Pancreas (tissue), 10 donors: ENCODE data around the gene OR10H3. TPM values are rescaled to one million over a fixed set of nuclear protein-coding genes. Genes with fewer than 3 reads are reported as not detected.
A peak's percentile ranks its signal among the peaks of the same experiment; 100 is the strongest.

Source experiments
- ATAC-seq, 4 donors: fragments of 200-7000 bp; cut with Tn5 transposase; one replicate each; pipeline versions ENCODE4 v1.8.0 to v1.9.1; 2020; ENCODE audit warnings: mild to moderate bottlenecking in 4 of 4, moderate library complexity in 4 of 4
- DNase-seq, 6 donors: peaks; one replicate each; pipeline ENCODE4 v3.0.0-alpha.2; 2020
- FAIRE-seq: peaks from 2 replicates; lab custom pipeline; 2012; peaks lifted over from hg19 to GRCh38; lab: Jason Lieb, UNC
- H3K27ac ChIP-seq, 4 donors: fragments of 200-600 bp; sonication (generic); 1 replicate in 3 of 4; 2 replicates in 1 of 4; pipeline versions ENCODE4 v1.5.0 to v1.8.0; 2020
- H3K27me3 ChIP-seq, 4 donors: fragments of 200-600 bp; one replicate each; pipeline ENCODE4 v1.8.0; 2021
- H3K36me3 ChIP-seq, 3 donors: fragments of 200-600 bp; sonication (generic) in 1 of 3; one replicate each; pipeline versions ENCODE4 v1.5.0 to v1.8.0; 2020 to 2021
- H3K4me1 ChIP-seq, 3 donors: fragments of 200-600 bp; one replicate each; pipeline ENCODE4 v1.8.0; 2021
- H3K4me3 ChIP-seq, 4 donors: fragments of 200-600 bp; sonication (generic) in 2 of 4; one replicate each; pipeline versions ENCODE4 v1.5.0 to v1.8.0; 2020 to 2021
- H3K9me3 ChIP-seq, 4 donors: fragments of 200-600 bp; one replicate each; pipeline ENCODE4 v1.8.0; 2021
- CTCF ChIP-seq, 4 donors: fragments of 200-600 bp; sonication (generic) in 3 of 4; IDR thresholded peaks; one replicate each; pipeline versions ENCODE4 v1.5.0 to v1.8.0; 2021; ENCODE audit warnings: antibody characterized with exemption in 4 of 4
- WGBS, 2 donors: extraction: QIAGEN DNeasy Blood & Tissue Kit; methylation state at CpG; one replicate each; pipeline ENCODE4 v1.1.7; 2013; 5-methylcytosine and 5-hydroxymethylcytosine counted together
- intact Hi-C, 3 donors: fragments of 100-400 bp; cut with DNase I; formaldehyde crosslinking; loops; one replicate each; pipeline versions ENCODE4 v1.11.1 to v1.14.2; 2022
- polyA plus RNA-seq, 2 donors: library from polyadenylated mRNA; stranded (reverse); fragments of 200-250 nt; gene quantifications; one replicate each; pipeline ENCODE4 v1.2.3, GENCODE V29; 2013
- total RNA-seq, 6 donors: library from RNA; stranded (reverse); fragmentation: NEBNext Ultra II Directional in 4 of 6; extraction: Animal tissue kit (Norgen Biotek cat#: 25700) in 4 of 6; gene quantifications; one replicate each; pipeline versions ENCODE4 v1.2.1 to v1.2.4, GENCODE V29; 2021 to 2023
- donor health status: healthy with polysubstance abuse.
- donor health status: DM: no; HTN: no; CAD: no; lungs with moderate emphysema.
- donor health status: DM: no; HTN: no; CAD: no.
- donor health status: control.
- donor health status: control.
- donor health status: Bipolar disorder and iron deficiency.
- donor health status: DM: yes; HTN: yes; CAD: no.
- donor health status: DM: no; HTN: no; CAD: no.
- donor health status: DM: no; HTN: no; CAD: no.
- donor health status: DM: yes; HTN: yes; CAD: no.

OR10H3 gene
- total RNA-seq (not detected), polyA plus RNA-seq (not detected)

GRCh38 chr19:15737722-15738121, at the start of gene OR10H3:
OR10H3 (plus strand) TSS chr19:15737985; CDS start chr19:15741393, 3,408 bp downstream.
- no peaks in the 10 kb centered on the region for H3K36me3 ChIP-seq
- TF ChIP-seq CTCF (IDR thresholded peaks at IDR 0.05): no peak
- intact Hi-C loops: no loop called here
- H3K9me3 ChIP-seq: no peaks in the 10 kb centered on the region
- no peak within 1 kb of the TSS for H3K4me3 ChIP-seq
- 60 to 61% methylated on average over 4 of the region's 4 CpGs for WGBS, 2 donors
- no peak for FAIRE-seq
- no peak for ATAC-seq
- no peaks in the 10 kb centered on the region for H3K4me1 ChIP-seq
- no peak for DNase-seq
- no peaks in the 10 kb centered on the region for H3K27me3 ChIP-seq
- no peak within 1 kb of the TSS for H3K27ac ChIP-seq

GRCh38 chr19:15696654-15697194, 41.1 kb upstream of the OR10H3 start:
- H3K4me1 ChIP-seq: no peaks in the 10 kb centered on the region
- FAIRE-seq: no peak
- 53 to 61% methylated on average over 19 of the region's 19 CpGs for WGBS, 2 donors
- no peak for ATAC-seq
- no peaks in the 10 kb centered on the region for H3K9me3 ChIP-seq
- no peak overlapping the region for H3K4me3 ChIP-seq
- no peaks in the 10 kb centered on the region for H3K27me3 ChIP-seq
- H3K36me3 ChIP-seq: no peaks in the 10 kb centered on the region
- TF ChIP-seq CTCF (IDR thresholded peaks at IDR 0.05): no peak
- no peak for DNase-seq
- H3K27ac ChIP-seq: no peak overlapping the region
- intact Hi-C loops: no loop called here

GRCh38 chr19:15701757-15702533, 35.8 kb upstream of the OR10H3 start:
- H3K4me1 ChIP-seq: no peaks in the 10 kb centered on the region
- FAIRE-seq (no peak), DNase-seq (no peak), ATAC-seq (peak in 2 of 4 donors; percentile 49 to 66)
- TF ChIP-seq CTCF (IDR thresholded peaks at IDR 0.05): no peak
- 49 to 50% methylated on average over 3 to 4 of the region's 4 CpGs for WGBS, 2 donors
- H3K4me3 ChIP-seq: no peak overlapping the region
- no peaks in the 10 kb centered on the region for H3K36me3 ChIP-seq
- no peaks in the 10 kb centered on the region for H3K9me3 ChIP-seq
- H3K27me3 ChIP-seq: no peaks in the 10 kb centered on the region
- H3K27ac ChIP-seq: no peak overlapping the region
- intact Hi-C loops: no loop called here

- no peaks in the 10 kb centered on the region for H3K4me1 ChIP-seq
- TF ChIP-seq CTCF (IDR thresholded peaks at IDR 0.05): no peak
- DNase-seq: peak; percentile 36 to 74 (median 54)
- no peak overlapping the region for H3K4me3 ChIP-seq
- H3K27ac ChIP-seq: no peak overlapping the region
- no peaks in the 10 kb centered on the region for H3K27me3 ChIP-seq
- WGBS, 2 donors: 4 to 9% methylated on average over 7 of the region's 7 CpGs
- intact Hi-C loops: no loop called here
- no peaks in the 10 kb centered on the region for H3K9me3 ChIP-seq
- H3K36me3 ChIP-seq: no peaks in the 10 kb centered on the region
- ATAC-seq: peak; percentile 46 to 92 (median 80)
- no peak for FAIRE-seq
Measured at GRCh38 chr19:15702534-15702930, 35.3 kb upstream of the OR10H3 start.

GRCh38 chr19:15714638-15715037, 23.1 kb upstream of the OR10H3 start:
- ATAC-seq: no peak
- no peak for TF ChIP-seq CTCF (IDR thresholded peaks at IDR 0.05)
- Histone ChIP-seq H3K4me3 (no peak overlapping the region), H3K36me3 (no peaks in the 10 kb centered on the region), H3K27me3 (peaks cover 0 to 7% (median 0%) of the 10 kb centered on the region in 4 donors), H3K9me3 (no peaks in the 10 kb centered on the region), H3K4me1 (no peaks in the 10 kb centered on the region), H3K27ac (no peak overlapping the region)
- 36% methylated on average over 3 of the region's 3 CpGs for WGBS, 2 donors
- no peak for FAIRE-seq
- intact Hi-C loops: no loop called here
- no peak for DNase-seq
